T47D (cell line): Measurements from ENCODE around the gene BHLHE23.
"Not testable (repeated sequence)": the region's sequence is repeated elsewhere in the genome, so short reads cannot be mapped to it uniquely, and the experiment has no call there.

ENCODE experiments used
- DNase-seq, 2 experiments: peaks; one replicate each; pipeline versions ENCODE4 v3.0.0 to v3.0.0-alpha.2; 2011 to 2012; ENCODE audit warnings: low read depth in 1 of 2, low spot score in 1 of 2
- JUND ChIP-seq: IDR thresholded peaks from 2 replicates; pipeline ENCODE4 v1.6.1; 2012; ENCODE audit warnings: low read depth
- in situ Hi-C: cut with HindIII; loops from 2 replicates; pipeline ENCODE4 v1.10.0; 2016; ENCODE audit warnings: low sequenced_read_pairs, low pct_unique_long_range_greater_than_20kb

The BHLHE23 gene

DNA sequence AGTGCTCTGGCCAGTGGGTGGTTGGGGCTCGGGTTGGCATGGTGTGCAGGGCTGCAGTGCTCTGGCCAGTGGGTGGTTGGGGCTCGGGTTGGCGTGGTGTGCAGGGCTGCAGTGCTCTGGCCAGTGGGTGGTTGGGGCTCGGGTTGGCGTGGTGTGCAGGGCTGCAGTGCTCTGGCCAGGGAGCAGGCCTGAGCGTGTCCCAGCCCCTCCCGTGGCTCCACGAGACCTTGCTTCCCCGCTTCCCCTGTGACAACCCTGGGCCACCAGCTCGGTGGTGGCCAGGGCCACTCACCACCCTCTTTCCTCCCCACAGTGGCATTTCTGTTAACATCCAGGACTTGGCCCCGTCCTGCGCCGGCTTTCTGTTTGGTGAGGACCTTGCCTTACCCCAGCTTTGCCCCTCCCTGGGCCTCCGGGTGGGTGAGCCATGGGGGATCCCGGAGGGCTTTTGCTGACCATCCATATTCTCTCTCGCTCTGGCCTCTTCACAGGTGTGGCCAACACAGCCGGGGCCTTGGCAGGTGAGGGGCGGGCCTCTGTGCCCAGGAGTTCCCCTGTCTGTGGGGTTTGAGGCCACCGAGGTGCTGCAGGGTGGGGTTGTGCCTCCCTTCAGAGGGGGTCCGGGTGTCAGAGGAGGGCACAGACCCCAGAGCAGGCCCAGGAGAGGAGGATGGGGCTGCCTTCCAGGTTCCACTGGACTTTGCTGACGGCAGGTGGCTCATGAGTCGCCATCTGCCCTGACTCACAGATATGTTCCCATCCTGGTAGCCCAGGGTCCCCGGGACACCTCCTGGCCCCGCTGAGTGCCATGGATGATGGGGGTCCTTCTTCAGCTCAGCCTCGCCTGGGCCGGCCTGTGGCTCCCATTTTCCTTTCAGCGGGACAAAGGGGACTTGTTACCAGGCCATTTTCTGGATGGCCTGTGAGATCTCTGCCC lies 40.3 kb downstream of the BHLHE23 start:
- in situ Hi-C loops: no loop called here
- no peak for DNase-seq
- TF ChIP-seq JUND: no peak

DNA sequence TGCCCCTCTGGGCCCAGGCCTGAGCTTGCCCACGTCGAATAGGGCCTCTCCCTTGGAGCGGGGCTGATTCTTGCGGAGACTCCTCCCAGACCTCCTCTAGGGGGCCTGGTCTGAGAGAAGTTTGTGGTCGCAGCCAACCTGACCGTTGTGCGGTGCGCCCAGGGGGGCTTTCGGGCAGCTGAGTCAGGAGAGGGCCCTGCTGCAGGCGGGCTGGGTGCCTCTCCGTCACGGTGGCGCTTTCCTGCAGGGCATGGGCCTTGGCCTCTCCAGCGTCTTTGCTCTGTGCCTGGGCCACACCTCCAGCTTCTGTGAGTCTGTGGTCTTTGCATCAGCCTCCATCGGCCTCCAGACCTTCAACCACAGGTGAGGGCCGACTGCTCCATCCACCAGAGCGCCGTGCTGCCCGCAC lies 41.4 kb downstream of the BHLHE23 start:
- no peak for TF ChIP-seq JUND
- in situ Hi-C loops: no loop called here
- no peak for DNase-seq

DNA sequence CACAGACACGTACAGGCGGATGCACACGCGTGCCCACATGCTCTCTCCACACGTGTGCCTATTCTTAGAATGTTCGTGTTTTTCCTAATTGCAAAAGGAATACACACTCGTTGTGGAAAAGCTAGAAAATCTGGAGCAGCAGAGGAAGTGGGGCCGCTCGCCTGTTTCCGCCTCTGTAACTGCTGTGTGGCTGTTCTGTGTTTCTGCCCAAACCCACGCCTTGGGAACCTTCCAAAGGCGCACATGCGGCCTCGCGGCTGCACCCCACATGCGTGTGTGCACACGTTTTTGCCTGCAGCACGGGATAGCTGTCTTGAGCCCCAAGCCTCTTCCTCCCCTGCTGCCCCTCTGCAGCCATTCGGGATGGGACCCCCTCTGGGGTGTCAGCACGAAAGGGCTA lies 42.1 kb downstream of the BHLHE23 start:
- in situ Hi-C loops: no loop called here
- TF ChIP-seq JUND: no peak
- DNase-seq: no peak

DNA sequence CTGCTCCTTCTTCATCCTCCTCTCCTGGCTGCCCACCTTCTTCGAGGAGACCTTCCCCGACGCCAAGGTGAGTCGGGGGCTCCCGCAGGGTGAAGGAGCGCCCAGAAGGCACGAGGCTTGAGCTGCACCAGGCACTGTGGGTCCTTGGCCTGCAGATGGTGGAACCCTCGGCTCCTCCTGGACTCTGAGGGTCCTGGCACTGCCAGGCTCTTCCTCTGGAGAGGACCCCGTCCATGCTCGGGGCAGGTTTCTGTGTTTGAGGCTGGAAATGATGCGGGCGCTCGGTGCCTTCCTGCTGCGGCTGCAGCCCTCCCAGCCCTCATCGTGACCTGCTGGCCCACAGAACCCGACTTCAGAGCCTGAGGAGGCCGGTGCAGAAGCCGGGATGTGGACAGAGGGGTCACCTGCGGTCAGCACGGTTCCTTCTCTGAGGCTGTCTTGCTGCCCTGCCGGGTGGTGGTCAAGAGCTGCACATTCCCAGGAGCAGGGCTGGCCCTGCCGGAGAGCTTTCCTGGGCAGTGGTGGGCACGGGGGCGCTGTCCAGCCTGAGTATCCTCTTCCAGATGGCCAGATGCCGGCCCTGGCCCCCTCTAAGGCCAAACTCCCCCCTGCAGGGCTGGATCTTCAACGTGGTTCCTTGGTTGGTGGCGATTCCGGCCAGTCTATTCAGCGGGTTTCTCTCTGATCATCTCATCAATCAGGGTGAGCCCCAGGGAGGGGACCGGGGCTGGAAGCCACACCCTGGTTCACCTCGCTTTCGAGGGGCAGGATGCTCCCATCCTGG lies 43.0 kb downstream of the BHLHE23 start:
- TF ChIP-seq JUND: no peak
- no peak for DNase-seq
- in situ Hi-C loops: no loop called here

DNA sequence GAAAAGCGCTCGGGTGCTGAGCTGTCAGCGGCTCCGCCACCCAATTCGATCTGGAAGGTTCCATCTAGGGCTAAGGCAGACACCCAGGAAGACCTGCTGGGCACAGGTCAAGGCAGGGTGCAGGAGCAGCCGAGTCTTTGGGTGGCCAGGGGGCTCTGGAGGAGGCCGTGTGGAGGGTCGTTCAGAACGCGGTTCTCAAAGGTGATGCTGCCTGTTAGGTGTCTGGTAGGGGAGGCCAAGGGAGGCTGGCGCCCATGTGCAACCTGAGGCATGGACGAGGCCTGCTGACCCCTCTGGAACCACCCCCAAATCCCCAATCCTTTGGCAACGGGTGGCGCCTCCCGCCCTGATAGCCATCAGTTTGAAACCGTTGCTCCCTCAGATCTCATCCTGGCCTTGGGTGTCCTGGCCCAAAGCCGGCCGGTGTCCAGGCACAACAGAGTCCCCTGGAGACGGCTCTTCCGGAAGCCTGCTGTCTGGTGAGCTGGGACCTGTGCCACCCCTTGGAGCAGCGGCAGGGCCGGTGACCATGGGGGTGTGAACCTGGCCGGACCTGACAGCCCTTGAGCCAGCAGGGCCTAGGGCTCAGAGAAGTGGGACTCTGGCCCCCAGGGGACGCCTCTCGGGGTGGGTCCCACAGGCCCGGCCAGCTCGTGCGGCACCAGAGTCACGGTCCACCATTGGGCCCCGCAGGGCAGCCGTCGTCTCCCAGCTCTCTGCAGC lies 43.7 kb downstream of the BHLHE23 start:
- DNase-seq: no peak
- in situ Hi-C loops: no loop called here
- no peak for TF ChIP-seq JUND

DNA sequence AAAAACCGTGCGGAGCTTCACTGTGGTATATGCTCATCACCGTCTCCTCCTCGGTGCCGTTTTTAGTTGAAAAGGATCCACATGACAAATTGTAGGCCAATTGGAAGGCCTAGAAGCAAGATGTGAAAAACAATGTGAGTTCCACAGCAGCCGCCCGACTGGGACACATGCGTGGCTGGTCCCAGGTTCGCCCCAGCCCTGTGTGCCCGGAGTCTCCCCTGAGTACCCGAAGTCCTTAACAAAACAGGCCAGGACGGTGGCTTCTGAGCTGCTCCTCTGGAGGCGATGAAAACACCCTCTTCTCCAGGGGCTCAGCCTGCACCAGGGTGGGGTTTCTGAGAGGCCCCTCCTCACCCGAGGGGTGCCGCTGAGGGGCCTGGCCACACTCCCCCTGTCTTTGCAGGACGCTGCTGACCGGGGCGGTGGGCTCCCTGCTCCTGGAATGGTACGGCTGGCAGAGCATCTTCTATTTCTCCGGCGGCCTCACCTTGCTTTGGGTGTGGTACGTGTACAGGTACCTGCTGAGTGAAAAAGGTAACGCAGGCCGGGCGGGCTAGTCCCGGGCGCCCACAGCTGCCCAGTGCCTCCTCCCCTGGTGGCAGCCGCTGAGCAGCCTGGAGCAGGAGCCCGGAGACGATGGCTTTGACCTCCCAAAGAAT lies 44.4 kb downstream of the BHLHE23 start:
- no peak for TF ChIP-seq JUND
- in situ Hi-C loops: no loop called here
- DNase-seq: no peak

DNA sequence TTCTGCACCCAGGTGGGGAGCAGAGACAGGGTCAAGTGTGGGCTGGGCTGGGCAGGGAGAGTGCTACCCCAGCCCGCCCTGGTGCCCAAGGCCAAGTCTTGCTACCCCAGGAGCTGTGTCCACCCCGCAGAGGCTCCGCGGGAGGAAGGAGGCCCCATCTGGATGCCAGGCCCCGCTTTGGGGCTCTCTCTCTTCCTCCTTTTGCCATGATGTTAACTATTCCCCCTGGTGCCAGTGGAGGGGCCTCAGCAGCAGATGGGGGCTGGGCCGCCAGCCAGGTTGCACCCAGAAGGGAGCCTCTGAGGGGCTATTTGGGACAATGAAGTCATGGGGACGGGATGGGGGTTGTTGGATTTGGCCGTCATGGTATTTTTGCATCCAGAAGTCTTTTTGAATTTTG lies 45.0 kb downstream of the BHLHE23 start:
- no peak for DNase-seq
- in situ Hi-C loops: no loop called here
- no peak for TF ChIP-seq JUND

DNA sequence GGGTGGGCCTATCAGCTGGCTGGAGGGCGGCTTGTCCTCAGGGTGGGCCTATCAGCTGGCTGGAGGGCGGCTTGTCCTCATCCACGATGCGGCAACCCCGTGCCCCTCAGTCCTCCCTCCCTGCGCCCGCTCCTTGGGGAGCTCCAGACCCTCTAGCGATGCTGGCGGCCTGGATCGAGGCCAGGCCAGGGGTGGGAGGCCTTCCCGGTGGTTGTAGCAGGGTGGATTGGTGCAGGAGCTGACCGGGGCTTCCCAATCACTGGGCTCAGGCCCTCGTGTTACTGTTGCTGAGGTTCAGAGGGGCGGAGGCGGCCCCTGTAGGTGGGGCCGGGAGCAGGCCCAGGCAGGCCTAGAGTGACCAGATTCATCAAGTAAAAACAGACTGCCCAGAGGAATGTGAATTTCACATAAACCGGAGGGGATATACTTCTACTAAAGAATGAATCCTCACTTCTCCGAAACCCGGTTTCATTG lies 45.4 kb downstream of the BHLHE23 start:
- no peak for TF ChIP-seq JUND
- no peak for DNase-seq

DNA sequence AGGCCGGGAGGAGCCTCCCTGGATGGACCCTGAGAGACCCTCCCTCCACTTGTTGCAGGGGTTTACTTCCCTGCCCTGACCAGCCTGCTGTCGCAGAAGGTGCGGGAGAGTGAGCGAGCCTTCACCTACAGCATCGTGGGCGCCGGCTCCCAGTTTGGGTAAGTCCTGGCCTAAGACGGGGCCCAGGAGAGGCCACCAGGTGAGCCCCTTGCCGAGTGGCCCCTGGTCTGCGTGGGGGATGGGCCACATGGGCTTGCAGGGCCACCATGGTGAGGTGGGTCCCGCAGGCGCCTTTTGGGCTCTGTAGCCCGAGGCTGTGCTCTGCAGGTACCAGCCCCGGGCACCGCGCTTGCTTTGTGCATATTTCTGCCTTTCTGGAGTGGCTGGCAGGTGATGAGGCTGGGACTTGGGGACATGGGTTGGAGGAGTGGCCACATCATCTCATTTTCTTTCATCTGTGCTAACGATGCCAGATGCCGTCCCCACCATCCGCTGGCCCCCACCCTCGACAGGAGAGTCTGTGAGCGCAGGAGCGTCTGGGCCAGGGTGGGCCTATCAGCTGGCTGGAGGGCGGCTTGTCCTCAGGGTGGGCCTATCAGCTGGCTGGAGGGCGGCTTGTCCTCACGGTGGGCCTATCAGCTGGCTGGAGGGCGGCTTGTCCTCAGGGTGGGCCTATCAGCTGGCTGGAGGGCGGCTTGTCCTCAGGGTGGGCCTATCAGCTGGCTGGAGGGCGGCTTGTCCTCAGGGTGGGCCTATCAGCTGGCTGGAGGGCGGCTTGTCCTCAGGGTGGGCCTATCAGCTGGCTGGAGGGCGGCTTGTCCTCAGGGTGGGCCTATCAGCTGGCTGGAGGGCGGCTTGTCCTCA lies 46.1 kb downstream of the BHLHE23 start:
- in situ Hi-C loops, DNase-seq: not testable (repeated sequence)

More for the DNA sequence above, 45.4 kb downstream of the BHLHE23 start:
- in situ Hi-C loops: no loop called here

DNA sequence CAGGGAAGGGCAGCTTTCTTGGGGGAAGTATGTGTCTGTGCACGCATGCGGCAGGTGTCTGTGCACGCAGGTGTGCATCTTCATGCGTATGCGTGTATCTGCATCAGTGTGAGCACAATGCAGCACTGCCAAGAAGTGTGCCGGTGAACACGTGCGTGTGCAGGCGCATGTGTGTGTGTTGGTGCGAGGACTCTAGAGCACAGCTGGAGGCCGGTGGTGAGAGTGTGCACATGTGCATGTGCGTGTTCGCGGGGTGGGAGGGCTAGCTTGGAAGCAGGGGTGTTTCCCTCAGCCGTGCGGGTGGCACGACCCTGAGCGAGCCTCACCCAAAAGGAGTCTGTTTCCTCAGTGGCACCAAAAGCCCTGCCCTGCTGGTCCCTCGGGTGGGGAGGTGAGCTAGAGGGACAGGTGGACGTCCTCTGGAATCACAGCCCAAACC lies 46.7 kb downstream of the BHLHE23 start:
- DNase-seq: no peak
- in situ Hi-C loops: no loop called here
- TF ChIP-seq JUND: no peak
